DMS153 treated with DMSO at 0.1 percent for 48 hours (cell line): Measurements from ENCODE around the gene SLC35F6.
"Not testable (repeated sequence)": the region's sequence is repeated elsewhere in the genome, so short reads cannot be mapped to it uniquely, and the experiment has no call there.

Experiments used
- DNase-seq: peaks from one replicate; lab custom pipeline; 2025; ENCODE audit not compliant: unreplicated experiment; lab: John Stamatoyannopoulos, UW

SLC35F6 gene

GRCh38 chr2:26754972-26755670, 9.0 kb upstream of the SLC35F6 start:
- no peak for DNase-seq

- no peak for DNase-seq
Measured at GRCh38 chr2:26756337-26756736, 7.7 kb upstream of the SLC35F6 start.

- no peak for DNase-seq
Measured at GRCh38 chr2:26757873-26758789, 6.0 kb upstream of the SLC35F6 start.

GRCh38 chr2:26758790-26759321, 5.2 kb upstream of the SLC35F6 start:
- no peak for DNase-seq

GRCh38 chr2:26759845-26760244, 4.2 kb upstream of the SLC35F6 start:
- DNase-seq, result no peak

- DNase-seq, result not testable (repeated sequence)
Measured at GRCh38 chr2:26760991-26761390, 3.1 kb upstream of the SLC35F6 start.

GRCh38 chr2:26763019-26763418, 1.1 kb upstream of the SLC35F6 start:
- DNase-seq, result no peak

- no peak for DNase-seq
Measured at GRCh38 chr2:26764906-26765305, 822 bp downstream of the SLC35F6 start.

GRCh38 chr2:26765475-26766200, 1.6 kb downstream of the SLC35F6 start:
- DNase-seq, result no peak

GRCh38 chr2:26767129-26767528, 3.0 kb downstream of the SLC35F6 start:
- no peak for DNase-seq

- DNase-seq, result no peak
Measured at GRCh38 chr2:26767894-26768487, 3.9 kb downstream of the SLC35F6 start.

- no peak for DNase-seq
Measured at GRCh38 chr2:26768759-26769088, 4.6 kb downstream of the SLC35F6 start.

GRCh38 chr2:26769089-26769761, 5.1 kb downstream of the SLC35F6 start:
- DNase-seq, result no peak

GRCh38 chr2:26770986-26771586, 7.0 kb downstream of the SLC35F6 start:
- DNase-seq, result no peak

GRCh38 chr2:26772064-26773001, 8.2 kb downstream of the SLC35F6 start:
- DNase-seq, result no peak

- DNase-seq, result no peak
Measured at GRCh38 chr2:26776195-26776800, 12.2 kb downstream of the SLC35F6 start.

- no peak for DNase-seq
Measured at GRCh38 chr2:26778098-26778497, 14.0 kb downstream of the SLC35F6 start.

GRCh38 chr2:26778507-26778906, 14.4 kb downstream of the SLC35F6 start:
- DNase-seq, result no peak
